Astrocyte of the spinal cord (primary cell): Measurements from ENCODE around the gene PPM1M.
"Not testable (repeated sequence)": the region's sequence is repeated elsewhere in the genome, so short reads cannot be mapped to it uniquely, and the experiment has no call there.

Experiments
- DNase-seq: peaks from one replicate; pipeline ENCODE4 v3.0.0; 2011; ENCODE audit warnings: low read depth, low spot score
- H3K4me3 ChIP-seq: 2 replicates; pipeline ENCODE4 v1.5.1; 2011; ENCODE audit warnings: low read depth, mild to moderate bottlenecking, low read length, moderate library complexity
- CTCF ChIP-seq: IDR thresholded peaks from 2 replicates; pipeline ENCODE4 v1.5.1; 2012; ENCODE audit warnings: low read depth, mild to moderate bottlenecking, low read length, inconsistent platforms
- in situ Hi-C: cut with HindIII; loops from 2 replicates; pipeline ENCODE4 v1.10.0; 2017; ENCODE audit warnings: low sequenced_read_pairs

Gene PPM1M

GRCh38 chr3:52259448-52259847 is 13.9 kb downstream of the PPM1M start:
- TF ChIP-seq CTCF: no peak
- in situ Hi-C loops: no loop called here
- no peak overlapping the region for H3K4me3 ChIP-seq
- no peak for DNase-seq

- no peak for TF ChIP-seq CTCF
- DNase-seq: no peak
- no peak overlapping the region for H3K4me3 ChIP-seq
- in situ Hi-C loops: no loop called here
These were observed 16.9 kb downstream of the PPM1M start for GRCh38 chr3:52262447-52262846.

- H3K4me3 ChIP-seq: no peak overlapping the region
- in situ Hi-C loops: no loop called here
- no peak for DNase-seq
- no peak for TF ChIP-seq CTCF
These were observed 19.8 kb downstream of the PPM1M start for GRCh38 chr3:52265387-52265786.

- TF ChIP-seq CTCF: no peak
- in situ Hi-C loops: no loop called here
- no peak overlapping the region for H3K4me3 ChIP-seq
- no peak for DNase-seq
These were observed 22.5 kb downstream of the PPM1M start for GRCh38 chr3:52268036-52268435.

- no peak for DNase-seq
- no peak for TF ChIP-seq CTCF
- no peak overlapping the region for H3K4me3 ChIP-seq
- in situ Hi-C loops: no loop called here
These were observed 24.2 kb downstream of the PPM1M start for GRCh38 chr3:52269776-52270175.

GRCh38 chr3:52270252-52270754 is 24.7 kb downstream of the PPM1M start:
- TF ChIP-seq CTCF: no peak
- H3K4me3 ChIP-seq: no peak overlapping the region
- DNase-seq: no peak
- in situ Hi-C loops: no loop called here

- DNase-seq, in situ Hi-C loops, H3K4me3 ChIP-seq: not testable (repeated sequence)
These were observed 26.6 kb downstream of the PPM1M start for GRCh38 chr3:52272172-52272571.
